GM06990 (cell line): Measurements from ENCODE around the gene RAP1GAP.

Experiments used
- DNase-seq: peaks from one replicate; pipeline ENCODE4 v3.0.0-alpha.2; 2011; ENCODE audit not compliant: insufficient read length; ENCODE audit errors: extremely low read depth
- H3K27me3 ChIP-seq: replicated peaks from 2 replicates; pipeline ENCODE4 v1.6.0; 2011; ENCODE audit warnings: low read length; ENCODE audit not compliant: control insufficient read depth, insufficient read depth
- H3K36me3 ChIP-seq: 2 replicates; pipeline ENCODE4 v1.5.1; 2011; ENCODE audit warnings: low read length; ENCODE audit not compliant: control insufficient read depth, insufficient read depth
- H3K4me3 ChIP-seq: replicated peaks from 2 replicates; pipeline ENCODE4 v1.5.1; 2011; ENCODE audit warnings: low read depth, mild to moderate bottlenecking, control low read depth, low read length
- CTCF ChIP-seq: IDR thresholded peaks from 2 replicates; pipeline ENCODE4 v1.5.1; 2011; ENCODE audit warnings: low read length, control low read depth, mild to moderate bottlenecking, inconsistent platforms; ENCODE audit not compliant: insufficient read depth, poor library complexity, severe bottlenecking

Gene RAP1GAP

GRCh38 chr1:21669258-21670058 lies at the start of gene RAP1GAP:
Gene RAP1GAP, minus strand, starts transcription at chr1:21669357. Its CDS starts 49,325 bp downstream, at chr1:21620032.
- peak; percentile 23 for TF ChIP-seq CTCF
- H3K4me3 ChIP-seq: no peak within 1 kb of the TSS; the same call in 1 of the 2 replicates
- H3K36me3 ChIP-seq: no peaks in the 10 kb centered on the region
- DNase-seq: no peak
- peaks cover 10% of the 10 kb centered on the region for H3K27me3 ChIP-seq

- peaks cover 20% of the 10 kb centered on the region for H3K36me3 ChIP-seq
- no peak for DNase-seq
- H3K4me3 ChIP-seq: no peak overlapping the region
- TF ChIP-seq CTCF: no peak
- no peaks in the 10 kb centered on the region for H3K27me3 ChIP-seq
These were observed 47.0 kb upstream of the RAP1GAP start for GRCh38 chr1:21716169-21716568.

GRCh38 chr1:21707891-21708290 lies 38.7 kb upstream of the RAP1GAP start:
- H3K27me3 ChIP-seq: no peaks in the 10 kb centered on the region
- TF ChIP-seq CTCF: no peak
- H3K4me3 ChIP-seq: no peak overlapping the region
- peaks cover 4% of the 10 kb centered on the region for H3K36me3 ChIP-seq
- DNase-seq: no peak

- TF ChIP-seq CTCF: no peak
- Histone ChIP-seq H3K36me3 (peaks cover 7% of the 10 kb centered on the region), H3K27me3 (no peaks in the 10 kb centered on the region), H3K4me3 (no peak overlapping the region)
- DNase-seq: no peak
These were observed 38.1 kb upstream of the RAP1GAP start for GRCh38 chr1:21707086-21707840.

GRCh38 chr1:21706151-21706835 lies 37.1 kb upstream of the RAP1GAP start:
- H3K4me3 ChIP-seq: no peak overlapping the region
- DNase-seq: no peak
- H3K36me3 ChIP-seq: peaks cover 7% of the 10 kb centered on the region
- H3K27me3 ChIP-seq: no peaks in the 10 kb centered on the region
- TF ChIP-seq CTCF: no peak
